NK-92 treated with Interleukin-12 subunit alpha and Interleukin-12 subunit beta, amount 100 ng/mL, for 24 hours (cell line): Measurements from ENCODE around the gene ODR4.
A peak's percentile ranks its signal among the peaks of the same experiment; 100 is the strongest.
"Not testable (repeated sequence)": the region's sequence is repeated elsewhere in the genome, so short reads cannot be mapped to it uniquely, and the experiment has no call there.

ENCODE experiments used
- DNase-seq: peaks from one replicate; lab custom pipeline; 2025; lab: John Stamatoyannopoulos, UW

ODR4 gene

DNA sequence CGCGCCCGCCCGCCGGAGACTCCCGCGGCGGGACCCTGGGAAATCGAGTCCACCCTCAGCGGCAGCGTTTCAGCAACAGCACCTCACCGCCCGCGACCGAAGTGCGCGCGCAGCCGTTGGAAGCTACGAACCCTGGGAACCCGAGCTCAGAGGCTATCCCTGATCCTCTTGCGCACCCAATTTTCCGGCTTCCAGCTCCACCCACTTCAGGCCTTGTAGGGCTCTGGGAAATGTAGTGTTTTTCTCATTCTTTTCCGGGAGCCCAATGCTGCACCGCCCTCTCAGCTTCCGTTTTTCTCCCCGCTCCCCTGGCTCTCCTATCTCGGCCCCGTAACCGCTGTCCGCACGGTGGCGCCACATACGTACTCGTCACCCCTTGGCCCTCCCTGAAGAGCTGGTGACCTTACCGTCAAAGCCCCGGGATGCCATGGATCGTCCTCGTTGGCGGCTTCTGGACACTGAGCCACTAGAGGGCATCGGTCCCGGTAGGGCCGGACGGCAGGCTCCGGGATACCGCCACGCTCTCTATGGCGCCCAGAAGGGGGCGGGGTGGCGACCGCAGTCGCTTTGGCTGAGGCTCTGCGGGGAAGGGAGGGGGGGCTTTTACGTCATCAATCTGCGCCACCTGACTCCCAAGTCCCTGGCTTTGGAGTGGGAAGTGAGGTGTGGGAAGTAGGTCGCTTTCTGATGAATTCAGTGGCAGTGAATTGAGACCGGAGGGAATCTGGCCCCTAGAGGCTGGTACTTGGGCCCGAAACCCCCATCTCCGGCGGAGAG, at the start of gene ODR4, which contains the start of gene TPR:
TSS of gene ODR4 (plus strand) at position 687 of the 777 bp plus-strand sequence. CDS start 3,948 bp downstream, outside the sequence.
TSS of gene TPR (minus strand) at position 102 of the 777 bp plus-strand sequence. CDS start 225 bp downstream, outside the sequence.
- DNase-seq = peak; percentile 100

DNA sequence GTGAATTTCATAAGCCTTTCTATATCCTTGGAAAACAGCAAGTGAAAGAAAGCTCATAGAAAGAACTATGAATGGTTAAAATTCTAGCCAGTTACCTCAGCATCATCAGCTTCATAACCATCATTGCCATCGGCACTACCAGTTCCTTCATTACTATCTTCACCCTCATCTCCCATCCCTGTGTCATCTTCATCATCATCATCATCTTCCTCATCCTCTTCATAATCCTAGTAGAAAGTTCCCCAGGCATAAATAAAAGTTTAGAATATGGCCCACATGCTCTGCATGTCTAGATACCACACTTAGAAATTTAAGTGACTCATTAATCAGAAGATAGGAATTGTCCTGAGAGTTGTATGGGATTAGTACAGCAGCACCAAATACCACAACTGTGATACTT, 49.6 kb upstream of the ODR4 start:
- no peak for DNase-seq

- DNase-seq = no peak
Observed at GRCh38 chr1:186327331-186327730, 48.3 kb upstream of the ODR4 start.

DNA sequence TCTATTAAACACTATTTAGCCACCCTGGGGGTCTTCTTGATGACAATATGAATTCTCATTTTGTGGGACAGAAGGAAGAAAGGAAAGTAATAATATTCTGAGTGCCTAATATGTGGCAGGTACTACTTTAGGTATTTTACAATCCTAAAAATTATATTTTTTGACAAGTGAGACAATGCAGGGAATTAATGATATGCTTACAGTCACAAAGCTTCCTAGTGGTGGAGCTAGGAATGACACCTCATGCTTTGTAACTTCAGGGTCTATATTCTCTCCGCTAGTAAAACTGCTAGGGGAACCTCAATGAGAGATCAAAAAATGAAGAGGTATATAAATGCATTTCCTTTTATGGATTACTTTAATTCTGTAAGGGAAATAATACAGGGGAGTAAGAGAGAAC, 44.9 kb upstream of the ODR4 start:
- DNase-seq = no peak

- no peak for DNase-seq
Observed at GRCh38 chr1:186337554-186337953, 38.1 kb upstream of the ODR4 start.

GRCh38 chr1:186340772-186341171, 34.9 kb upstream of the ODR4 start:
- no peak for DNase-seq

- not testable (repeated sequence) for DNase-seq
Observed at GRCh38 chr1:186347837-186348691, 27.6 kb upstream of the ODR4 start.

DNA sequence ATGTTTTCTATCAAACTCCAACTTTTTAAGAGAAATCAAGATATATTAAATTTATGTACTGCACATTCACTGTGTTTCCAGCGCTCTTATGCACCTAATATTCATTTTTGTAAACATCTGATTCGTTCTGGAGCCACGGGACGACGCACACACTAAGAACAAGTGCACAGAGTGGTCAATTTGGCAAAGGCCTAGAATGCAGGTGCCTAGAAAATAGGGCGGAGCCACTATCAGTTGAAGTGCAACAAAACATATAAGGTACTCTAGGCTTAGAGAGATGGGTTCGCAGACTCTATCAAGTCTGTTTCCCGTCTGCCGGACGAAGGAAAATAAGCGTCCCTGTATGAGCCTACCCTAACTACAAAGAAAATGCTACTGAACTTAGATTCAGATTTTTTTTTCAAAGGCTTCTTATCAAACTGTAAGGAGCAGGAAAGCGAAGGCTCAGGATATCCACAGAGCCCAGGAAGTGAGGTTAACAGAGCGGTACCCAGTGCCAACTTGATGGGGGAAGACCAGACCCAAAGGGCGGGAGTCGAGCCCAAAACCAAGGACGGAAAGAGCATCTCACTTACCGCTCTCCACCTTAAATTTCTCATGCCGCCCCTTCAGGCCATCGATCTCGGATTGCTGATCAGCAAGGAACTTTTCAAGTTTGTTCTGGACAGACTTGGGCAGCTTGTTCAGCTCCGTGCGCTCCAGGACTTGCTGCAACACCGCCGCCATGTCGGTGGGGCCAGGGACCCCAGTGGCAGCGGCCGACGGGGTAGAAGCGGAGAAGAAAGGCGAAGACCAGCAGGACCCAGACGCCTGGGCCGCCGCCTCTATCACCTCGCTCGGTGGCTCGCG, 1.1 kb upstream of the ODR4 start:
- DNase-seq = no peak

DNA sequence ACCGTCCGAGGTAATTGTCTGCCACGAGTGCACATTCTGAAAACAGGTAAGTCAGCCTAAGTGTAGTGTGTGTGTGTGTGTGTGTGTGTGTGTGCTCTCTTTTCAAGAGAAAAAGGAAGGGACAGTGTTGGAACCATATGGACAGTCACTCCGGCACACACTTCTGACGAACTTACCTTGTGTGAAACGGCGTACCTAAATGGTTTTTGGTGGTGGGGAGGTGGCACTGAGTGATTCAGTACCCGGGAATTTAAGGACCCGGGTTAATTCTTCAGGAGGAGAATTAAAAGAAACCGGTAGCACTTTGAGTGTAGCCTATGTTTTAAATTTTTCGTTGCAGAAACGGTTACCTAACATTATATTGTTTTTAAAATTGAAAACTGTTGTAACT, 286 bp downstream of the ODR4 start:
- DNase-seq = no peak

DNA sequence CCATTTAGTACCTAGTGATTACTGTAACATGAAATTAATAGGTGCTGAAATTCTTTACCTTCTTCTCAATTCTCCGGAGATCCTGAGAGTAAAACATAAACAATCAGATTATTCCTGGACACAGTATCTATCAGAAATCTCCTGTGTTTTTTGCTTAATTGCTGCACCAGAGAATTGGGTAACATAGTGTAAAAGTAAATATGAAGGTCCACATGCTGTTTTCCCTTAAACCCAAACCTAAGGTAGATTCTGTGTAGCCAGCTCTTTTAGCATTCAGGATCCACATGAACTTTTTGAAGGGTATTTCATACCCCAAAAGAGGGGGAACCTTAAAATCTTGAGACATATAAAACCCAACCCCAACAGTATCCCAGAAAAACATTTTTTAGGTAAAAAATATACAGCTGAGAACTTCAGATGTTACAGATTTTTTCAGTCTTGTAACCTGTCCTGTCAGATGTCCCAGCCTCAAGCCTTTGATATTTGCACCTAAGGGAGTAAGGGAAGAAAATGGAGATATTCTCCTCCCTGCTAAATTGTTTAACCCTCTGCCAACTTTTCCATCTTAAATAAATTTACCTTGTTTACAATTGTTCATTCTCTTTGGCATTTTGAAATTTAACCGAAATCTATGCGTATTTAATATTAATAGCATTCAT, 11.2 kb downstream of the ODR4 start:
- no peak for DNase-seq

GRCh38 chr1:186390925-186391324, 15.3 kb downstream of the ODR4 start:
- no peak for DNase-seq

DNA sequence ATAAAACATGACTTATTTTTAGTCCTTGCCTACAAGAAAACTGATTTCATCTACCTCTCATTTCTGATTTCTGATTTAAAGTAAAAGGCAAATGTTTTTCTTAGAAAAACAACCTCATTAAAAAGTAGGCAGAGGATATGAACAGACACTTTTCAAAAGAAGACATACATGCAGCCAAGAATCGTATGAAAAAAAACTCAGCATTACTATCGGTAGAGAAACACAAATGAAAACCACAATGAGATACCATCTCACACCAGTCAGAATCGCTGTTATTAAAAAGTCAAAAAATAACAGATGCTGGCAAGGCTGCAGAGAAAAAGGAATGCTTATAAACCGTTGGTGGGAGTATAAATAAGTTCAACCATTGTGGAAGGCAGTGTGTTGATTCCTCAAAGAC, 16.2 kb downstream of the ODR4 start:
- DNase-seq = no peak

DNA sequence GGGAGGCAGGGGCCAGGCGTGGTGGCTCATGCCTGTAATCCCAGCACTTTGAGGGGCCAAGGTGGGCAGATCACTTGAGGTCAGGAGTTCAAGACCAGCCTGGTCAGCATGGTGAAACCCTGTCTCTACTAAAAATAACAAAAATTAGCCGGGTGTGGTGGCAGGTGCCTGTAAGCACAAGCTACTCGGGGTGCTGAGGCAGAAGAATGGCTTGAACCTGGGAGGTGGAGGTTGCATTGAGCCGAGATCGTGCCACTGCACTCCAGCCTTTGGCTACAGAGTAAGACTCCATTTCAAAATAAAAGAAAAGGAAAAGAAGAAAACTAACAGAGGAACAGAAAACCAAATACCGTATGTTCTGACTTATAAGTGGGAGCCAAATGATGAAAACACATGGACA, 17.1 kb downstream of the ODR4 start:
- DNase-seq = not testable (repeated sequence)

- not testable (repeated sequence) for DNase-seq
Observed at GRCh38 chr1:186401446-186401845, 25.8 kb downstream of the ODR4 start.

DNA sequence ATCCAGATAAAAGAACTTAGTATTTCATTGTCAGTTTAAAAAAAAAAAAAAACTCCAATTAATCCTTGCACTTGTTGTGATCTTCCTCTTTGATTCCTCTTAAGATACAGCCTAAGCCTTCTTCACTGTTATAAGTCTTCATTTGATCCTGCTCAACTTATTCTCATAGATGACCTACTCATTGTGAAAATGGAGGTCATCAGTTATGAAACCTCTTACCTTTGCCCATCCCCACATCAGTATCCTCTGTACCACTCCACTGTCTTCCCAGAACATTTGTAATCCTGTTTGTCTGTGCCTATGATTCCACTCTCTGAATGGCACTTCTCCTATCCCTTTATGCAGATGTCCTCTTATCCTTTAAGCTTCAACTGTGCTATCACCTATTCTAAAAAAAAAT, 28.0 kb downstream of the ODR4 start:
- no peak for DNase-seq

DNA sequence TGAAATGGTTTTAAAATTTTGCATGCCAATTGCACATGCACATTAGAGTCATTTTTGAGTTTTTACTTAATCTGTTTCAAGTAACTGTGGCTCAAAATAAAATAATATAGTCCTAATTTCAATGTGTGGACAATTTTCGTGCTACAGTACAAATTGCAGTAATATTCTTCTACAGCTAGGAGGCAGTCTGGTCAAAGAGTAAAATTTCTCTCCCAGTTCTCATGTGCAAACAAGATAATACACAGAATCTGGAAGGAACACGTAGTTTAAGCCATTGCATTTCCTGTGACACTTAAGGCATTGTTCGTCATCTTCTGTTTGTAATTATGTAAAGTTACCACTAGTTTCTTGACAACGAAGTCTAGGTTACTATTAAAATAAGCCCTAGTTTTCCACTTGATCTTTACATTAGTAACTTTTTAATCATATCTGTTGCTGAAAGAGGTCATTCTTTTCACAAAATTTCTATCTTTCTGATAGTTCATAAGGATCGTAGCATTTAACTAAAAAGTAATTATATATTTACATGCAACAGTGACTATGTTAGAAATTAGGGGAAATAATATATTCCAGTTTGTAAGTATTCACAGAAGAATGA, 28.9 kb downstream of the ODR4 start:
- no peak for DNase-seq

- DNase-seq = no peak
Observed at GRCh38 chr1:186409091-186409490, 33.5 kb downstream of the ODR4 start.

GRCh38 chr1:186413319-186413718, 37.7 kb downstream of the ODR4 start:
- no peak for DNase-seq

DNA sequence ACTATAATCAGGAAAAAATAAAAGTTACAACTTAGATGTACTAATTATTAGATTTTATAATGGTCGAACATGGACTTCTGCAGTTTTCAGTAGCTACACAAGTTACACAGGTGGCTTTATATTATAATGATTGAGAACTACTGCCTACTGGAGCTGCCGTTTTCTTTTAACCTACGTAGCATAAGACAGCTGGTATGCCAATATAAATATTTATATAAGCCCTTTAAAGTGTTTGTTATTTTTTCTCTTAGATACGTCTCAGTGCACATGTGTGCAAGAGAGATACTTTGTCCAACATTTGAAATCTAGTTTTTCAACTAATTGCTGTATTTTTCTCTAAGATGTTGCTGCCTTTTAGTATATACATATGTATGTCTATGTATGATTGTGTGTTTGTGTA, 42.9 kb downstream of the ODR4 start:
- no peak for DNase-seq

DNA sequence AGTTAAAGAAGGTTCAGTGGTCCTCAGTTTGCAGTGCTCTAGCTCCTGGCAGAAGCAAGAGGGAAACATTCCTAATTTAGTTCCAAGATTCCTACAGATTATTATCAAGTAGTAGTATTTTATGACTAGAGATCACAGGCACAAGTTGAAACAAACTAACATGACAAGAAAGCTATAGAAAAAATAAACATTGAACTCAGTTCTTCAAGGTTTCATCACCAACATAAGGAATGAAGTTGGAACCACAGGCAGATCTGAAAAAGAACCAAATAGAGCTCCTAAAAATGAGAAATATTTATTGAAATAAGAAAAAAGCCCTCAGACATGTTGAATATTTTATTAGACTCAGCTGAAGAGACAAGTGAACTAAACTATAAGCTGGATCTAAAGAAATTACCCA, 44.7 kb downstream of the ODR4 start:
- no peak for DNase-seq

DNA sequence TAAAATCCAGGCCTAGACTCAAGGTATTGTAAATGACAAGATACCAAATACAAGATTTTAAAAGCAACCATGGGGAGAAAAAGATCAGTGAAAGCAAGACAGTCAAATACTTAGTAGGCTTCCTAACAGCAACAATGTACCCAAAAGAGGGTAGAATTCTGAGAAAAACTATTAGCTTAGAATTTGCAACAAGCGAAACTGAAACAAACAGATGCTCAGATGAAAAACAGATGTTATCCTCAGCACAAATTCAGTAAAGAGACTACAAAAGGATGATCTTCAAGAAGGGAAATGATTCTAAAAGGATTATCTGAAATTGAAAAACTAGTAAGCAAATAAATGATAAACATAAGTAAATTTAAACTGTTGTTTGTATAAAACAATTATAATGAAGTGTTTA, 45.3 kb downstream of the ODR4 start:
- DNase-seq = no peak
